GM23338 (cell line): ENCODE data around the gene CNGB1. TPM values are rescaled to one million over a fixed set of nuclear protein-coding genes. Genes with fewer than 3 reads are reported as not detected.

Experiments
- ATAC-seq: fragments of 200-7000 bp; cut with Tn5 transposase; 3 replicates; pipeline ENCODE4 v1.9.1; 2020
- DNase-seq: peaks from one replicate; pipeline ENCODE4 v3.0.0-alpha.2; 2015; ENCODE audit warnings: low spot score
- H2AFZ ChIP-seq: fragments of 200-600 bp; sonication (generic); 2 replicates; pipeline ENCODE4 v1.8.0; 2016; ENCODE audit warnings: antibody characterized with exemption, mild to moderate bottlenecking, moderate library complexity
- H3F3A ChIP-seq: fragments of 200-600 bp; sonication (generic); replicated peaks from 2 replicates; pipeline ENCODE4 v1.8.0; 2017; ENCODE audit warnings: antibody characterized with exemption, mixed run types, low read depth
- H3K27ac ChIP-seq: fragments of 200-600 bp; sonication (generic); 2 replicates; pipeline ENCODE4 v1.6.1; 2016; ENCODE audit warnings: low read depth
- H3K27me3 ChIP-seq: fragments of 200-600 bp; sonication (generic); 2 replicates; pipeline ENCODE4 v1.8.0; 2016; ENCODE audit warnings: mild to moderate bottlenecking, mixed run types, moderate library complexity; ENCODE audit not compliant: insufficient read depth
- H3K36me3 ChIP-seq: fragments of 200-600 bp; sonication (generic); 2 replicates; pipeline ENCODE4 v1.8.0; 2016; ENCODE audit warnings: mild to moderate bottlenecking; ENCODE audit not compliant: insufficient read depth
- H3K4me1 ChIP-seq: fragments of 200-600 bp; sonication (generic); 2 replicates; pipeline ENCODE4 v1.8.0; 2016; ENCODE audit warnings: mild to moderate bottlenecking, moderate library complexity; ENCODE audit not compliant: insufficient read depth
- H3K4me2 ChIP-seq: fragments of 200-600 bp; sonication (generic); 2 replicates; pipeline ENCODE4 v1.7.1; 2017; ENCODE audit warnings: mixed run types
- H3K4me3 ChIP-seq: fragments of 200-600 bp; sonication (generic); 2 replicates; pipeline ENCODE4 v1.6.1; 2016; ENCODE audit warnings: mixed run types
- H3K79me2 ChIP-seq: fragments of 200-600 bp; sonication (generic); replicated peaks from 2 replicates; pipeline ENCODE4 v1.8.0; 2017; ENCODE audit warnings: mild to moderate bottlenecking; ENCODE audit not compliant: insufficient read depth
- H3K9me2 ChIP-seq: fragments of 200-600 bp; sonication (generic); 2 replicates; pipeline ENCODE4 v1.8.0; 2017; ENCODE audit not compliant: insufficient read depth
- H4K20me1 ChIP-seq: fragments of 200-600 bp; sonication (generic); replicated peaks from 2 replicates; pipeline ENCODE4 v1.8.0; 2017; ENCODE audit warnings: mild to moderate bottlenecking; ENCODE audit not compliant: insufficient read depth
- H3K27ac Mint-ChIP-seq: 2 replicates; pipeline ENCODE4 v1.8.0; 2020; ENCODE audit warnings: inconsistent platforms, mild to moderate bottlenecking, moderate library complexity, mixed read lengths
- H3K27me3 Mint-ChIP-seq: 3 replicates; pipeline ENCODE4 v1.8.0; 2022; ENCODE audit warnings: low read depth, mild to moderate bottlenecking, moderate library complexity, mixed read lengths, inconsistent platforms; ENCODE audit not compliant: insufficient read depth, poor library complexity
- H3K36me3 Mint-ChIP-seq: 3 replicates; pipeline ENCODE4 v1.8.0; 2021; ENCODE audit warnings: low read depth, mild to moderate bottlenecking, inconsistent platforms, moderate library complexity, mixed read lengths
- H3K4me1 Mint-ChIP-seq: 3 replicates; pipeline ENCODE4 v1.8.0; 2020; ENCODE audit warnings: mild to moderate bottlenecking, inconsistent platforms, mixed read lengths
- H3K4me3 Mint-ChIP-seq: 3 replicates; pipeline ENCODE4 v1.8.0; 2021; ENCODE audit warnings: moderate library complexity, mild to moderate bottlenecking, inconsistent platforms, mixed read lengths
- H3K9me3 Mint-ChIP-seq: 3 replicates; pipeline ENCODE4 v1.8.0; 2020; ENCODE audit warnings: moderate library complexity, mild to moderate bottlenecking, inconsistent platforms, mixed read lengths
- CTCF ChIP-seq, 2 experiments: fragments of 200-600 bp in 1 of 2; sonication (generic) in 1 of 2; conservative IDR thresholded peaks; 2 replicates each; pipeline versions ENCODE4 v1.5.1 to v1.6.1; 2016 to 2017; ENCODE audit warnings: antibody characterized with exemption in 2 of 2, low read depth in 2 of 2, mild to moderate bottlenecking in 2 of 2, moderate library complexity in 1 of 2
- ETS1 ChIP-seq: IDR thresholded peaks from 2 replicates; pipeline ENCODE4 v1.6.1; 2016; ENCODE audit warnings: antibody characterized with exemption
- EZH2 ChIP-seq: fragments of 200-600 bp; sonication (generic); IDR thresholded peaks from one replicate; pipeline ENCODE4 v1.8.0; 2017; ENCODE audit warnings: antibody characterized with exemption, mild to moderate bottlenecking, low read depth; ENCODE audit not compliant: unreplicated experiment
- EZH2phosphoT487 ChIP-seq: fragments of 200-600 bp; sonication (generic); IDR thresholded peaks from one replicate; pipeline ENCODE4 v1.8.1; 2018; ENCODE audit warnings: antibody characterized with exemption; ENCODE audit not compliant: unreplicated experiment
- JUNB ChIP-seq: IDR thresholded peaks from one replicate; pipeline ENCODE4 v1.6.1; 2016; ENCODE audit warnings: antibody characterized with exemption; ENCODE audit not compliant: unreplicated experiment
- NANOG ChIP-seq: IDR thresholded peaks from 2 replicates; pipeline ENCODE4 v1.6.1; 2016; ENCODE audit warnings: antibody characterized with exemption, borderline replicate concordance
- POLR2AphosphoS5 ChIP-seq: IDR thresholded peaks from 2 replicates; pipeline ENCODE4 v1.6.1; 2016; ENCODE audit warnings: antibody characterized with exemption, low read depth
- ZNF462 ChIP-seq: fragments of 250-450 bp; sonication (Bioruptor Pico); IDR thresholded peaks from 2 replicates; pipeline ENCODE4 v1.5.0; 2020; ENCODE audit warnings: mild to moderate bottlenecking, moderate library complexity
- polyA plus RNA-seq: library from polyadenylated mRNA; unstranded; fragments of >200 nt; fragmentation: Nextera tagmentation; extraction: Ambion mirVana; gene quantifications from 2 replicates; pipeline ENCODE4 v1.2.1, GENCODE V29; 2016
- total RNA-seq: library from RNA; depleted of rRNA; stranded (reverse); fragments of >200 nt; shearing (Covaris generic); gene quantifications from 2 replicates; pipeline ENCODE4 v1.2.3, GENCODE V29; 2014

Gene CNGB1
- total and polyA plus RNA-seq, 2 experiments from 2014 or later: not detected

GRCh38 chr16:57935904-57936303 lies 35.0 kb downstream of the CNGB1 start:
- Mint-ChIP-seq H3K9me3 (no peaks in the 10 kb centered on the region), H3K27ac (no peak overlapping the region), H3K4me1 (no peaks in the 10 kb centered on the region; the same call in 2 of the 3 replicates), H3K27me3 (peaks cover 19% of the 10 kb centered on the region), H3K4me3 (no peak overlapping the region), H3K36me3 (no peaks in the 10 kb centered on the region; the same call in 2 of the 3 replicates)
- H3K36me3 ChIP-seq: no peaks in the 10 kb centered on the region
- H3K27me3 ChIP-seq: no peaks in the 10 kb centered on the region
- H4K20me1 ChIP-seq: no peaks in the 10 kb centered on the region
- ATAC-seq (no peak), DNase-seq (no peak)
- no peaks in the 10 kb centered on the region for H3K79me2 ChIP-seq
- no peak overlapping the region for H3K4me2 ChIP-seq
- H3K4me3 ChIP-seq: no peak overlapping the region
- H2AFZ ChIP-seq: no peak overlapping the region
- H3K27ac ChIP-seq: no peak overlapping the region
- no peaks in the 10 kb centered on the region for H3F3A ChIP-seq
- H3K9me2 ChIP-seq: no peaks in the 10 kb centered on the region
- H3K4me1 ChIP-seq: no peaks in the 10 kb centered on the region
- TF ChIP-seq ZNF462: no peak
- no peak for TF ChIP-seq EZH2
- TF ChIP-seq ETS1: no peak
- TF ChIP-seq NANOG: no peak
- TF ChIP-seq CTCF (conservative IDR thresholded peaks at IDR 0.05; ENCODE audit: low read depth in 2 of 2): no peak
- TF ChIP-seq POLR2AphosphoS5: no peak
- no peak for TF ChIP-seq EZH2phosphoT487
- TF ChIP-seq JUNB: no peak
